Suprapubic skin (tissue), 4 donors: ENCODE data around the gene LCNL1. TPM values are rescaled to one million over a fixed set of nuclear protein-coding genes. Genes with fewer than 3 reads are reported as not detected.

ENCODE experiments used
- DNase-seq, 2 donors: peaks; one replicate each; pipeline ENCODE4 v3.0.0-alpha.2; 2019; ENCODE audit warnings: low spot score in 2 of 2
- H3K27ac ChIP-seq: fragments of 200-600 bp; sonication (generic); one replicate; pipeline ENCODE4 v1.5.1; 2019
- H3K27me3 ChIP-seq: fragments of 200-600 bp; sonication (generic); one replicate; pipeline ENCODE4 v1.5.1; 2019
- H3K36me3 ChIP-seq: fragments of 200-600 bp; sonication (generic); one replicate; pipeline ENCODE4 v1.5.1; 2019
- H3K4me1 ChIP-seq: fragments of 200-600 bp; sonication (generic); one replicate; pipeline ENCODE4 v1.5.1; 2019
- H3K4me3 ChIP-seq: fragments of 200-600 bp; sonication (generic); one replicate; pipeline ENCODE4 v1.5.1; 2019; ENCODE audit warnings: mild to moderate bottlenecking
- H3K9me3 ChIP-seq: fragments of 200-600 bp; sonication (generic); one replicate; pipeline ENCODE4 v1.5.1; 2019
- CTCF ChIP-seq, 2 donors: fragments of 200-600 bp in 1 of 2; fragments of 450-650 bp in 1 of 2; sonication (generic) in 1 of 2; IDR thresholded peaks; one replicate each; pipeline ENCODE4 v1.5.1; 2016 to 2019; ENCODE audit warnings: antibody characterized with exemption in 2 of 2, mild to moderate bottlenecking in 1 of 2, moderate library complexity in 1 of 2
- EP300 ChIP-seq: sonication (generic); formaldehyde crosslinking; IDR thresholded peaks from one replicate; pipeline ENCODE4 v1.6.1; 2017; ENCODE audit warnings: antibody characterized with exemption
- POLR2A ChIP-seq, 2 donors: fragments of 450-650 bp; IDR thresholded peaks; one replicate each; pipeline ENCODE4 v1.6.1; 2017; ENCODE audit warnings: antibody characterized with exemption in 2 of 2, mild to moderate bottlenecking in 2 of 2, moderate library complexity in 2 of 2
- POLR2AphosphoS5 ChIP-seq, 3 donors: sonication (generic); formaldehyde crosslinking; IDR thresholded peaks; one replicate each; pipeline ENCODE4 v1.6.1; 2017; ENCODE audit warnings: antibody characterized with exemption in 3 of 3
- WGBS: methylation state at CpG from one replicate; pipeline ENCODE4 v1.1.5; 2018; 5-methylcytosine and 5-hydroxymethylcytosine counted together
- total RNA-seq, 4 donors: library from RNA; depleted of rRNA; stranded (reverse); fragments of >200 nt; gene quantifications; one replicate each; pipeline ENCODE4 v1.1.0, GENCODE V29; 2016

Gene LCNL1
- total RNA-seq, 4 donors from 2014 or later, result 0.18 to 0.40 TPM; not detected in 2

DNA sequence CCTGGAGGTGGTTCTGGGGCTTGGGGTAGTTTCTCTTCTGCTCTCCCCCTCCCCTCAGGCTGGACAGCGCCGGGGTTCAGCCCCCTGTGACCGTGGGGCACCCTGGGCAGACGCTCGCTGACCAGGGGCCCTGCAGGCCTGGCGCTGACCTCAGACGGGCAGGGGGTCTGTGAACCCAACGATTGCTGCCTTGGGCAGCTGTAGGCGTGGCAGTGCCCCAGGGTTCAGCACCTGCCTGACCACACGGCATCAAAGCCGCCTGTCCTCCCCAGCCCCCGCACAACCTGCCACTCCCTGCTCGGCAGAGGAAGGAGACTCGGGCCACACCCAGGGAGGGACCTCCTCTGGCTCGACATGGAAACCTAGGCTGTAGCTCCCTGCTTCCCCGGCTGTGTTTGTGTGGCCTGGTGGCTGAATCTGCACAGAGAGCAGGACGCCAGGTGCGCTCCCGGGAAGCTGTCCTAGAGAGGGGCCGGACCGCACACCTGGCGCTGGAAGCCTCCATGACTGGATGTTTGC lies 18.6 kb upstream of the LCNL1 start:
- Histone ChIP-seq H3K27me3 (no peaks in the 10 kb centered on the region), H3K4me1 (peaks cover 41% of the 10 kb centered on the region), H3K4me3 (no peak overlapping the region), H3K9me3 (no peaks in the 10 kb centered on the region), H3K27ac (no peak overlapping the region), H3K36me3 (no peaks in the 10 kb centered on the region)
- 57% methylated on average over 15 of the region's 22 CpGs for WGBS
- DNase-seq, result no peak
- TF ChIP-seq POLR2AphosphoS5 (IDR thresholded peaks at IDR 0.05) (no peak), POLR2A (IDR thresholded peaks at IDR 0.05) (no peak), CTCF (IDR thresholded peaks at IDR 0.05) (no peak), EP300 (no peak)

DNA sequence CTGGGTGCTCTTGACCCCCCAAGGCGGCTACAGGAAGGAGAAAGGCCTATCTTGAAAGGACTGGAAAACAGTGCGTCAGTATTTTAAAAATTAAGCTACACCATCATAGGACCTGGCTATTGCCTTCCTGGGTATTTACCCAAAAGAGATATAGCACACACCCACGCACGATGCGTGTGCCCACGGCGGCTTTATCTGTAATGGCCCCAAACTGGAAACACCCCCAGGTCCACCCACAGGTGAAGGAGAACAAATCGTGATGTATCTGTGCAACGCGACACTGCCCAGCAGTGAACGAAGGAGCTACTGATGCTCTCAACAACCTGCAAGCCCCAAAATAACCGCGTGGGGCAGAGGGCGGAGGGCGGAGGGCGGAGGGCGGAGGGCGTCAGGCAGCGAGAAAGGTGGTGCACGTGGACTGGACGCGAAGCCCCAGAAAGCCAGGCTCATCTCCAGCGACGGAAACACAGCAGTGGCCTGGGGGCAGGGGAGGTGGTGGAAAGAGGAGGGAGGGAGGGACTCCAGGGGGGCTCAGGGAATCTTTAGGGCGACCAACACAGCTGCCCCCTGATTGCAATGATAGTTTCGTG lies 17.9 kb upstream of the LCNL1 start:
- 86% methylated on average over 26 of the region's 26 CpGs for WGBS
- Histone ChIP-seq H3K4me1 (peaks cover 36% of the 10 kb centered on the region), H3K27me3 (no peaks in the 10 kb centered on the region), H3K36me3 (no peaks in the 10 kb centered on the region), H3K27ac (no peak overlapping the region), H3K9me3 (no peaks in the 10 kb centered on the region), H3K4me3 (no peak overlapping the region)
- DNase-seq, result no peak
- TF ChIP-seq CTCF (IDR thresholded peaks at IDR 0.05) (no peak), POLR2A (IDR thresholded peaks at IDR 0.05) (no peak), POLR2AphosphoS5 (IDR thresholded peaks at IDR 0.05) (no peak), EP300 (no peak)

GRCh38 chr9:136965771-136966484 lies 16.9 kb upstream of the LCNL1 start:
- H3K36me3 ChIP-seq, result no peaks in the 10 kb centered on the region
- 31% methylated on average over 23 of the region's 23 CpGs for WGBS
- no peak overlapping the region for H3K4me3 ChIP-seq
- H3K9me3 ChIP-seq, result no peaks in the 10 kb centered on the region
- no peak overlapping the region for H3K27ac ChIP-seq
- H3K4me1 ChIP-seq, result peaks cover 32% of the 10 kb centered on the region
- no peak for DNase-seq
- TF ChIP-seq POLR2AphosphoS5 (IDR thresholded peaks at IDR 0.05), result no peak
- TF ChIP-seq POLR2A (IDR thresholded peaks at IDR 0.05), result no peak
- no peak for TF ChIP-seq EP300
- no peak for TF ChIP-seq CTCF (IDR thresholded peaks at IDR 0.05)
- no peaks in the 10 kb centered on the region for H3K27me3 ChIP-seq

GRCh38 chr9:136968333-136969127 lies 14.3 kb upstream of the LCNL1 start:
- no peak overlapping the region for H3K27ac ChIP-seq
- TF ChIP-seq POLR2AphosphoS5 (IDR thresholded peaks at IDR 0.05) (no peak), CTCF (IDR thresholded peaks at IDR 0.05) (no peak), POLR2A (IDR thresholded peaks at IDR 0.05) (no peak), EP300 (no peak)
- H3K4me3 ChIP-seq, result no peak overlapping the region
- no peaks in the 10 kb centered on the region for H3K9me3 ChIP-seq
- H3K27me3 ChIP-seq, result no peaks in the 10 kb centered on the region
- WGBS, result 86% methylated on average over 6 of the region's 17 CpGs
- DNase-seq, result no peak
- H3K4me1 ChIP-seq, result peaks cover 21% of the 10 kb centered on the region
- no peaks in the 10 kb centered on the region for H3K36me3 ChIP-seq

GRCh38 chr9:136969150-136969549 lies 13.6 kb upstream of the LCNL1 start:
- H3K4me3 ChIP-seq, result no peak overlapping the region
- H3K27ac ChIP-seq, result no peak overlapping the region
- no peaks in the 10 kb centered on the region for H3K36me3 ChIP-seq
- H3K4me1 ChIP-seq, result peaks cover 14% of the 10 kb centered on the region
- no peaks in the 10 kb centered on the region for H3K27me3 ChIP-seq
- 40% methylated on average over 1 of the region's 17 CpGs for WGBS
- no peak for TF ChIP-seq POLR2AphosphoS5 (IDR thresholded peaks at IDR 0.05)
- no peaks in the 10 kb centered on the region for H3K9me3 ChIP-seq
- DNase-seq, result no peak
